Omental fat pad (tissue), 4 donors: Measurements from ENCODE around the gene MET. TPM values are rescaled to one million over a fixed set of nuclear protein-coding genes. Genes with fewer than 3 reads are reported as not detected.
"Not testable (repeated sequence)": the region's sequence is repeated elsewhere in the genome, so short reads cannot be mapped to it uniquely, and the experiment has no call there.

ENCODE experiments used
- ATAC-seq: fragments of 150-250 bp; one replicate; pipeline ENCODE4 v1.9.1; 2016; ENCODE audit warnings: mild to moderate bottlenecking, moderate library complexity; ENCODE audit not compliant: low FRiP score
- DNase-seq: peaks from one replicate; pipeline ENCODE4 v3.0.0-alpha.2; 2019; ENCODE audit warnings: low spot score
- total RNA-seq, 4 donors: library from RNA; depleted of rRNA; stranded (reverse); fragments of >200 nt; gene quantifications; one replicate each; pipeline ENCODE4 v1.1.0, GENCODE V29; 2016
- TF ChIP-seq, protein P1 (sequence below), 3 donors: fragments of 450-650 bp; IDR thresholded peaks; one replicate each; pipeline ENCODE4 v1.5.1; 2016 to 2017; ENCODE audit warnings: antibody characterized with exemption in 3 of 3, mild to moderate bottlenecking in 3 of 3, moderate library complexity in 2 of 3

Gene MET
- total RNA-seq, 4 donors from 2014 or later: 24.9 to 92.4 (median 54.4) TPM

DNA sequence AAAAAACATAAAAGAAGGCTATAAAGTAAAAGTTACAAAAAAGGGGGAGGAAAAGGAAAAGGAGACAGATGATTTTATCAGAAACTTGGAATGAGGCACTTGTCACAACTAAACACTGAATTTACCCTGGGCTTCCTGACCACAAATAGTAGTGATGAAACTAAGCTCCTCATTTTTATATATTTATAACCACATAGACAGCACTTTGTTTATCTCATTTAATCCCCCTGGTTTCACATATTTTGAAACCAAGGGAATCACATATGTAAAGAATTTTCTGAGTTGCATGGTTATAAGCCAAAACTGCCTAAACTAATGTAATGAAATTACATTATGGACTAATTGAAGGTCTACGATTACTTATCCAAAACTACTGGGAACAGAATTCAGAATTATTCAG lies 39.6 kb upstream of the MET start:
- ATAC-seq: no peak
- no peak for DNase-seq
- TF ChIP-seq, protein P1, sequence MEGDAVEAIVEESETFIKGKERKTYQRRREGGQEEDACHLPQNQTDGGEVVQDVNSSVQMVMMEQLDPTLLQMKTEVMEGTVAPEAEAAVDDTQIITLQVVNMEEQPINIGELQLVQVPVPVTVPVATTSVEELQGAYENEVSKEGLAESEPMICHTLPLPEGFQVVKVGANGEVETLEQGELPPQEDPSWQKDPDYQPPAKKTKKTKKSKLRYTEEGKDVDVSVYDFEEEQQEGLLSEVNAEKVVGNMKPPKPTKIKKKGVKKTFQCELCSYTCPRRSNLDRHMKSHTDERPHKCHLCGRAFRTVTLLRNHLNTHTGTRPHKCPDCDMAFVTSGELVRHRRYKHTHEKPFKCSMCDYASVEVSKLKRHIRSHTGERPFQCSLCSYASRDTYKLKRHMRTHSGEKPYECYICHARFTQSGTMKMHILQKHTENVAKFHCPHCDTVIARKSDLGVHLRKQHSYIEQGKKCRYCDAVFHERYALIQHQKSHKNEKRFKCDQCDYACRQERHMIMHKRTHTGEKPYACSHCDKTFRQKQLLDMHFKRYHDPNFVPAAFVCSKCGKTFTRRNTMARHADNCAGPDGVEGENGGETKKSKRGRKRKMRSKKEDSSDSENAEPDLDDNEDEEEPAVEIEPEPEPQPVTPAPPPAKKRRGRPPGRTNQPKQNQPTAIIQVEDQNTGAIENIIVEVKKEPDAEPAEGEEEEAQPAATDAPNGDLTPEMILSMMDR (IDR thresholded peaks at IDR 0.05): no peak

DNA sequence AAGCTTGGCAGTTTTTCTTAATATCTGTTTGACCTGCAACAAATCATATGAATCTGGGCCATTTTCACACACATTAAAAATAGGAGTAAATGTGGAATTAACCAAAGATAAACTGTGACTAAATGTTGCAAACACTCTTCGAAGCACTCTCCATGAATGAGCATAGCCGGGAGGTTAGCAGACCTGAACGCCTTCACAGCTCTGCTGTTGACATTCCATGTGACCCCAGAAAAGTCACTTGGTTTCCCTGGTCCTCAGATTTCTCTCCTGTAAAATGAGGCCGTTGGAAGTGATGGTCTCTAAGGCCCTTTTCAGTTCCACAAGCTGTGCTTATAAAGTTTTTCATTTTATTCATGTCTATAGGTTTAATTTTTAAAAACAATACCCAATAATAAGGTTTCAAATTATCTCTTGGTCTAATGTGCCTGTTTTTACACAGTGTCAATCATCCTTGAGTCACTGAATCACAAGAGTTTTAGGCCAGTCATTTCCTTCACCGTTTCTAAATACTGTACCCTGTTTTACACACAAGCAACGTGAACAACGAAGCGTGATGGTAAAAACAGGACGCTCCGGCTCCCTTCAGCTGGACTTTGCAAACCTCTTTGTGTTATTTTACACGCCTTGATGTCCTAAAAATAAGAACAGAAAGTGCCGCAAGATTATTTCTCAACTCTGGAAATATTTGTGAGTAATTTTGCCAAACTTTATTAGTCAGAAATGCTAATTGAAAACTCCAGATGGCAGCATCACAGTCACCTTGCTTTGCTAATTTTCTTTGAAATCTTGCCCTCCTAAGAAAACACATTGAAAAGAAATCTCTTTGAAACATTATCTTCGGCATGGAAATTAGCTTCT lies 38.6 kb upstream of the MET start:
- peak; percentile 46 for ATAC-seq
- DNase-seq: no peak
- TF ChIP-seq, protein P1 (IDR thresholded peaks at IDR 0.05): no peak

DNA sequence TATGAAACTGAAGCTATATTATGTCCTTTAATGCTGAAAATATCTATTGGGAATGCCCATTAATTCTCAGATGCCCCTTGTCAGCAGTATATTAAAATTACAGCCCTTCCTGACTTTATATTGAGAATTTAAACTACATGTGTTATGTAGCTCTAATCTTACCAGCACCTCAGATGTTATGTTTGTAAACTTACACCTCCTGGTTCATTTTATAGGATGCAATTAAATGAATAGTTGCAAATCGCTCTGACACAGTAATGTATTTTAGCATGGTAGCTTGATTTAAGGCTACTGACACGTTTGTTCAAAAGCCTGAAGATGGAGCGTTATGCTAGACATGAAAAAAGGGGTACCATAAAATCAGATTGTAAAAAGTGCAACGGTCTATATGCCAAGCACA lies 35.0 kb upstream of the MET start:
- no peak for DNase-seq

GRCh38 chr7:116638592-116638991 lies 33.4 kb upstream of the MET start:
- DNase-seq, ATAC-seq: not testable (repeated sequence)

More for the DNA sequence above, 35.0 kb upstream of the MET start:
- ATAC-seq: no peak
- TF ChIP-seq, protein P1 (IDR thresholded peaks at IDR 0.05): no peak

DNA sequence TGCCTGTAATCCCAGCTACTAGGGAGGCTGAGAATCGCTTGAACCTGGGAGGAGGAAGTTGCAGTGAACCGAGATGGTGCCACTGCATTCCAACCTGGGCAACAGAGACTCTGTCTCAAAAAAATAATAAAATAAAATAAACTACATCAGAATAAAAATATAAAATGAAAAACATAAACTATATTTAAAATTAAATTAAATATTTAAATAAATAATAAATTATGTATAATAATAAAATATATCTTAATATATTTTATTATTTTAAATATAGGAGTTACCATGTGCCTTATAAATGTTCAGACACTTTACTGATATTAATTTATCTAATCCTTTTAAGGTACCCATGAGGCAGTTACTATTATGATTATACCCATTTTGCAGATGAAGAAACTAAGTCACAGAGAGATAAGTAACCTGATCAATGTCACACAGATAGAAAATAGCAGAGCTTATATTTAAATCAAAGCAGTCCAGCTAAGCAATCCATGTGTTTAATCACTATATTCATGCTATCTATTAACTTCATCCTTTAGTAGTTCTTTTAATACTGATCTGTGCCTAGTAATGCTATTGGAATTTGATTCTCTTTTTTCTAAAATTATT lies 30.3 kb upstream of the MET start:
- no peak for DNase-seq
- TF ChIP-seq, protein P1 (IDR thresholded peaks at IDR 0.05): no peak
- ATAC-seq: no peak

GRCh38 chr7:116643148-116643547 lies 28.8 kb upstream of the MET start:
- DNase-seq, ATAC-seq: not testable (repeated sequence)

- ATAC-seq: no peak
- TF ChIP-seq, protein P1 (IDR thresholded peaks at IDR 0.05): no peak
- DNase-seq: no peak
Measured at GRCh38 chr7:116644628-116645027, 27.4 kb upstream of the MET start.

- TF ChIP-seq, protein P1 (IDR thresholded peaks at IDR 0.05): no peak
- DNase-seq: no peak
- ATAC-seq: no peak
Measured at GRCh38 chr7:116647290-116647689, 24.7 kb upstream of the MET start.
